ENCODE data around the gene AGTRAP. TPM values are rescaled to one million over a fixed set of nuclear protein-coding genes. Genes with fewer than 3 reads are reported as not detected.
A peak's percentile ranks its signal among the peaks of the same experiment; 100 is the strongest.

AGTRAP gene
- total and polyA plus RNA-seq, 9 of the 15 experiments (the other 6 are each of a cell fraction or from before 2014, with no cell fraction given): 26.8 to 105 (median 57.5) TPM

DNA sequence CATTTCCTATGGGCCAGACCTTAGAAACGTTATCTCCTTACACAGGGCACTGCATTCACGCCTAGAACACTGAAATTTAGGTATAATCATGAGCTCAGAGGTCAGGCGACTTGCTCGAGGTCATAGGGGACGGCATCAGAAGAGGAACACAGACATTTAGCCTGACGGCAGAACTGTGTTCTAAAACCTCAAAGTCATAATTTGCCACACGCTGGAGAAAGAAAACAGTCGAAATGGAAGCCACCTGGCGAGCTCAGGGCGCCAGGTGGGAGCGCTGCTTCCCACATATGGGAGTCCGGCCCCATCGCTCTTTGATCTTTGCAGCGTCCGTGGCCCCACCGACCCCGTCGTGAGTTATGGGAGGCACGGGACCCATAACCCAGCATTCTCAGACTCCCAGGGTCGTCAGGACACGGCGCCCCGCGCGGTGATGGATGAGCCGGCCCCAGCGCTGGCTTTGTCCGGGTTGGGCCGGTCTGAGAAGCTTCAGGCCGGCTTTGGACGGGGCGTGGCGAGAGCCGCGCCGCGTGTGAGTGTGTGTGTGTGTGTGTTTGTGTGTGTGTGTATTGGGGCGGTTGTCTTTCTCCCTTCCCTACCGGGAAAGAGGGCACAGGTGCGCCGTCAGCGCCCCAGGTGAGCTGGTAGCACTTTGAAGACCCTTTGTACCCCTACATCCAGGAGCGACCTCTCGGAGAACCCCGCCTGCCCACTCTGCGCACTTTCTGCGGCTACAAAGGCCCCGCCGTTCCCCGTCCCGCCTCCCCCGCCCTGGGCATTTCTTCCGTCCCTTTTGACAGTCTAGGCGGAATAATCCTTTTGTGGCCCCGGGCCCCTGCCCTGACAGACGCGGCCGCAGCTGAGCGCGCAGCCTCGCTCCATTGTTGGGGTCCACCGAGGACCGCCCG lies 45.3 kb upstream of the AGTRAP start (continued):
- TF ChIP-seq, protein P1, sequence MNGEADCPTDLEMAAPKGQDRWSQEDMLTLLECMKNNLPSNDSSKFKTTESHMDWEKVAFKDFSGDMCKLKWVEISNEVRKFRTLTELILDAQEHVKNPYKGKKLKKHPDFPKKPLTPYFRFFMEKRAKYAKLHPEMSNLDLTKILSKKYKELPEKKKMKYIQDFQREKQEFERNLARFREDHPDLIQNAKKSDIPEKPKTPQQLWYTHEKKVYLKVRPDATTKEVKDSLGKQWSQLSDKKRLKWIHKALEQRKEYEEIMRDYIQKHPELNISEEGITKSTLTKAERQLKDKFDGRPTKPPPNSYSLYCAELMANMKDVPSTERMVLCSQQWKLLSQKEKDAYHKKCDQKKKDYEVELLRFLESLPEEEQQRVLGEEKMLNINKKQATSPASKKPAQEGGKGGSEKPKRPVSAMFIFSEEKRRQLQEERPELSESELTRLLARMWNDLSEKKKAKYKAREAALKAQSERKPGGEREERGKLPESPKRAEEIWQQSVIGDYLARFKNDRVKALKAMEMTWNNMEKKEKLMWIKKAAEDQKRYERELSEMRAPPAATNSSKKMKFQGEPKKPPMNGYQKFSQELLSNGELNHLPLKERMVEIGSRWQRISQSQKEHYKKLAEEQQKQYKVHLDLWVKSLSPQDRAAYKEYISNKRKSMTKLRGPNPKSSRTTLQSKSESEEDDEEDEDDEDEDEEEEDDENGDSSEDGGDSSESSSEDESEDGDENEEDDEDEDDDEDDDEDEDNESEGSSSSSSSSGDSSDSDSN (IDR thresholded peaks at IDR 0.05; ENCODE audit: borderline replicate concordance in 1 of 2, low read depth in 2 of 2, low read length in 2 of 2): 0 out of 4 replicates have a peak, but pooled peaks of 1 of the 2 experiments have one; percentile 20
- TF ChIP-seq BCOR (IDR thresholded peaks at IDR 0.05): 0 out of 2 replicates have a peak, but pooled peaks have one; percentile 8
- TF ChIP-seq LEF1 (IDR thresholded peaks at IDR 0.05): peak; percentile 46; the same call in 1 of the 2 replicates
- TF ChIP-seq, protein P2, sequence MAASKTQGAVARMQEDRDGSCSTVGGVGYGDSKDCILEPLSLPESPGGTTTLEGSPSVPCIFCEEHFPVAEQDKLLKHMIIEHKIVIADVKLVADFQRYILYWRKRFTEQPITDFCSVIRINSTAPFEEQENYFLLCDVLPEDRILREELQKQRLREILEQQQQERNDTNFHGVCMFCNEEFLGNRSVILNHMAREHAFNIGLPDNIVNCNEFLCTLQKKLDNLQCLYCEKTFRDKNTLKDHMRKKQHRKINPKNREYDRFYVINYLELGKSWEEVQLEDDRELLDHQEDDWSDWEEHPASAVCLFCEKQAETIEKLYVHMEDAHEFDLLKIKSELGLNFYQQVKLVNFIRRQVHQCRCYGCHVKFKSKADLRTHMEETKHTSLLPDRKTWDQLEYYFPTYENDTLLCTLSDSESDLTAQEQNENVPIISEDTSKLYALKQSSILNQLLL (CRISPR knock-in tag; IDR thresholded peaks at IDR 0.05; ENCODE audit: borderline replicate concordance): no peak
- TF ChIP-seq MAFF (IDR thresholded peaks at IDR 0.05; ENCODE audit: low read length): no peak
- no peak for TF ChIP-seq SRSF3 (IDR thresholded peaks at IDR 0.05; ENCODE audit: insufficient read depth, low read length)
- TF ChIP-seq ZKSCAN1 (IDR thresholded peaks at IDR 0.05; ENCODE audit: low read depth, low read length): no peak
- peak in 1 of 3 experiments; percentile 3 for TF ChIP-seq YY1 (IDR thresholded peaks at IDR 0.05; ENCODE audit: borderline replicate concordance in 1 of 3, control insufficient read depth in 1 of 3, extremely low read depth in 1 of 3, insufficient read depth in 3 of 3, insufficient read length in 1 of 3, insufficient replicate concordance in 2 of 3, low read depth in 1 of 3, low read length in 2 of 3)
- 0 out of 2 replicates have a peak, but pooled peaks have one; percentile 33 for TF ChIP-seq GATAD2A (IDR thresholded peaks at IDR 0.05)
- peak; percentile 88 for TF ChIP-seq PRDM10 (IDR thresholded peaks at IDR 0.05; ENCODE audit: partially characterized antibody)
- TF ChIP-seq PCBP1 (IDR thresholded peaks at IDR 0.05; ENCODE audit: low read depth, low read length, poor library complexity, severe bottlenecking): peak; percentile 35
- TF ChIP-seq ATF7 (IDR thresholded peaks at IDR 0.05): peak; percentile 43; the same call in 1 of the 2 replicates
- TF ChIP-seq KLF16 (IDR thresholded peaks at IDR 0.05): peak; percentile 80
- TF ChIP-seq, protein P3, sequence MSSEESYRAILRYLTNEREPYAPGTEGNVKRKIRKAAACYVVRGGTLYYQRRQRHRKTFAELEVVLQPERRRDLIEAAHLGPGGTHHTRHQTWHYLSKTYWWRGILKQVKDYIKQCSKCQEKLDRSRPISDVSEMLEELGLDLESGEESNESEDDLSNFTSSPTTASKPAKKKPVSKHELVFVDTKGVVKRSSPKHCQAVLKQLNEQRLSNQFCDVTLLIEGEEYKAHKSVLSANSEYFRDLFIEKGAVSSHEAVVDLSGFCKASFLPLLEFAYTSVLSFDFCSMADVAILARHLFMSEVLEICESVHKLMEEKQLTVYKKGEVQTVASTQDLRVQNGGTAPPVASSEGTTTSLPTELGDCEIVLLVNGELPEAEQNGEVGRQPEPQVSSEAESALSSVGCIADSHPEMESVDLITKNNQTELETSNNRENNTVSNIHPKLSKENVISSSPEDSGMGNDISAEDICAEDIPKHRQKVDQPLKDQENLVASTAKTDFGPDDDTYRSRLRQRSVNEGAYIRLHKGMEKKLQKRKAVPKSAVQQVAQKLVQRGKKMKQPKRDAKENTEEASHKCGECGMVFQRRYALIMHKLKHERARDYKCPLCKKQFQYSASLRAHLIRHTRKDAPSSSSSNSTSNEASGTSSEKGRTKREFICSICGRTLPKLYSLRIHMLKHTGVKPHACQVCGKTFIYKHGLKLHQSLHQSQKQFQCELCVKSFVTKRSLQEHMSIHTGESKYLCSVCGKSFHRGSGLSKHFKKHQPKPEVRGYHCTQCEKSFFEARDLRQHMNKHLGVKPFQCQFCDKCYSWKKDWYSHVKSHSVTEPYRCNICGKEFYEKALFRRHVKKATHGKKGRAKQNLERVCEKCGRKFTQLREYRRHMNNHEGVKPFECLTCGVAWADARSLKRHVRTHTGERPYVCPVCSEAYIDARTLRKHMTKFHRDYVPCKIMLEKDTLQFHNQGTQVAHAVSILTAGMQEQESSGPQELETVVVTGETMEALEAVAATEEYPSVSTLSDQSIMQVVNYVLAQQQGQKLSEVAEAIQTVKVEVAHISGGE (CRISPR knock-in tag; IDR thresholded peaks at IDR 0.05): 0 out of 6 replicates have a peak, but pooled peaks of 1 of the 3 experiments have one; percentile 20
